ENCODE measurements around the gene CNIH4.

- TF ChIP-seq EP300 (conservative IDR thresholded peaks at IDR 0.05; ENCODE audit: poor library complexity, severe bottlenecking) (no peak), EZH2 (IDR thresholded peaks at IDR 0.05; ENCODE audit: borderline replicate concordance, insufficient read depth, low read length, poor library complexity, severe bottlenecking) (no peak)
Observed at GRCh38 chr1:224377676-224378006, 21.0 kb downstream of the CNIH4 start.
